Measurements from ENCODE around the gene SYNDIG1. TPM values are rescaled to one million over a fixed set of nuclear protein-coding genes. Genes with fewer than 3 reads are reported as not detected.

SYNDIG1 gene
- total RNA-seq, 1 donor from 2014 or later, result 13.7 TPM

GRCh38 chr20:24443436-24443835 lies 26.0 kb upstream of the SYNDIG1 start:
- Histone ChIP-seq H3K4me1 (no peaks in the 10 kb centered on the region), H3K9me3 (no peaks in the 10 kb centered on the region), H3K27me3 (no peaks in the 10 kb centered on the region), H3K36me3 (no peaks in the 10 kb centered on the region), H3K4me3 (no peak overlapping the region), H3K27ac (no peak overlapping the region)
- TF ChIP-seq, protein P1, sequence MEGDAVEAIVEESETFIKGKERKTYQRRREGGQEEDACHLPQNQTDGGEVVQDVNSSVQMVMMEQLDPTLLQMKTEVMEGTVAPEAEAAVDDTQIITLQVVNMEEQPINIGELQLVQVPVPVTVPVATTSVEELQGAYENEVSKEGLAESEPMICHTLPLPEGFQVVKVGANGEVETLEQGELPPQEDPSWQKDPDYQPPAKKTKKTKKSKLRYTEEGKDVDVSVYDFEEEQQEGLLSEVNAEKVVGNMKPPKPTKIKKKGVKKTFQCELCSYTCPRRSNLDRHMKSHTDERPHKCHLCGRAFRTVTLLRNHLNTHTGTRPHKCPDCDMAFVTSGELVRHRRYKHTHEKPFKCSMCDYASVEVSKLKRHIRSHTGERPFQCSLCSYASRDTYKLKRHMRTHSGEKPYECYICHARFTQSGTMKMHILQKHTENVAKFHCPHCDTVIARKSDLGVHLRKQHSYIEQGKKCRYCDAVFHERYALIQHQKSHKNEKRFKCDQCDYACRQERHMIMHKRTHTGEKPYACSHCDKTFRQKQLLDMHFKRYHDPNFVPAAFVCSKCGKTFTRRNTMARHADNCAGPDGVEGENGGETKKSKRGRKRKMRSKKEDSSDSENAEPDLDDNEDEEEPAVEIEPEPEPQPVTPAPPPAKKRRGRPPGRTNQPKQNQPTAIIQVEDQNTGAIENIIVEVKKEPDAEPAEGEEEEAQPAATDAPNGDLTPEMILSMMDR (IDR thresholded peaks at IDR 0.05), result no peak
- peak in 1 of 2 donors; percentile 30 for DNase-seq (ENCODE audit: low spot score in 2 of 2)
- intact Hi-C loops (cut with DNase I), result no loop called here

DNA sequence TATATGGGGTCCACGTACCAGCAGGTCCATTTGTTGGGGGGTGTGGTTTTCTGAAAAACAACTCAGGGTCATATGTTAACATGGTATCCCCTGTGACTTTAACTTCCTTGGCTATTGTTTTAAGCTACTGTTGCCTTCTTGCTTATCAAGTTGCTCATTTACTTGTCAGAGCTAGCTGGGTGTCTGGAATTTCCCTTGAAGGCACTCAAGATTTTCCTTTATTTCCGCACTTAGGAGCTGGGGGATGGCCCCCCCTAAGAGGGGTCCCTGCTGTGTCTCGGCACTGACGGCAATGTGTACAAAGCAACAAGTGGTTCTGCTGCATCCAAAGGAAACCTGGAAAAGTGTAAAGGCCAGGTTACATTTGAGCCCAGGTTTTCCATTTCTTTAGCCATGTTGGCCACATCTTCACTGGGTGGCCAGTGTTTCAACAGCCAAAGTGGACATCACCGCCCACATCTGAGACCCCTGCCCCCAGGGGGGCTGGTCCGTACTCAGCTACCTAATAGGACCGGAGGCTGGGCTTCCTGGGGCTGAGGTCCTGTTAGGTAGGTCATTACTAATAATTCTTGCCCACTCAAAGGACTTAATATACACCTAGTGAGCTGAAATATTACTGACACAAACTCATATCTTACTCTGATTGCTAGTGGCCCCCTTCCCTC lies 24.8 kb upstream of the SYNDIG1 start:
- intact Hi-C loops (cut with DNase I), result no loop called here
- Histone ChIP-seq H3K9me3 (no peaks in the 10 kb centered on the region), H3K4me3 (no peak overlapping the region), H3K27me3 (no peaks in the 10 kb centered on the region), H3K4me1 (no peaks in the 10 kb centered on the region), H3K36me3 (no peaks in the 10 kb centered on the region), H3K27ac (no peak overlapping the region)
- DNase-seq (ENCODE audit: low spot score in 2 of 2), result peak in 1 of 2 donors; percentile 50
- TF ChIP-seq, protein P1 (IDR thresholded peaks at IDR 0.05), result no peak

DNA sequence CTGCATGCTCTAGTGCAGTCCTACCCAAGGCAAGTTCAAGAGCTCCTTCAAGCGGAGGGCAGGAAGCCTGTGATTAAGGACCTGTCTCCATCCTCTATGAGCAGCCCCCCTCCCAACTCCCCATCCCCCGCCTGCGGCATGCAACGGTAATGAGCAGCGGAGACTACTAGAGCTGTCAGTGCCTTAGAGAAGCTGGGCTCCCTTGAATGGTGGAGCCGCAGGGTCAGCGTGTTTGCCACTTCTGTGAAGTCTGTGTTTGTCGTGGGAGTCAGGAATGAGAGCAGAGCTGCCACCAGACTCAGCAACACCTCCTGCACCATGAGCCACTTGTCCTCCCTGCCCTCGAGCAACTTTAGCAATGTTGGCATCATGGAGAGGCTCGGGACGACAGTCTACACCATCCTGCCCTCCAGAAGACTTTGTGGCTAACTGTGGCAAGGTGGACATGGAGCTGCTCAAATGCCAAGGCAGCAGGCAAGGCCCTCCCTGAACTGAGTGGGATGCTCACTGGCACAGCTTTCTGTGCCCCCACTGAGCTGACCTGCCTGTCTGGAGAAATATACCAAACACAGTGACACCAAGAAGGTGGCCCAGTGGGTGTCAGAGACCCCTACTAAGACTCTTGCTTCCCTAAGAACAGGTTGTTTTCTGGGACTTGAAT lies 23.8 kb upstream of the SYNDIG1 start:
- no peaks in the 10 kb centered on the region for H3K4me1 ChIP-seq
- peak in 1 of 2 donors; percentile 40 for DNase-seq (ENCODE audit: low spot score in 2 of 2)
- intact Hi-C loops (cut with DNase I), result no loop called here
- no peaks in the 10 kb centered on the region for H3K9me3 ChIP-seq
- TF ChIP-seq, protein P1 (IDR thresholded peaks at IDR 0.05), result no peak
- no peak overlapping the region for H3K27ac ChIP-seq
- H3K27me3 ChIP-seq, result no peaks in the 10 kb centered on the region
- no peaks in the 10 kb centered on the region for H3K36me3 ChIP-seq
- no peak overlapping the region for H3K4me3 ChIP-seq

- Histone ChIP-seq H3K4me3 (no peak overlapping the region), H3K36me3 (no peaks in the 10 kb centered on the region), H3K27me3 (no peaks in the 10 kb centered on the region), H3K4me1 (no peaks in the 10 kb centered on the region), H3K27ac (no peak overlapping the region), H3K9me3 (no peaks in the 10 kb centered on the region)
- intact Hi-C loops (cut with DNase I), result no loop called here
- TF ChIP-seq, protein P1 (IDR thresholded peaks at IDR 0.05), result no peak
- DNase-seq (ENCODE audit: low spot score in 2 of 2), result peak in 1 of 2 donors; percentile 38
Measured at GRCh38 chr20:24446811-24447210, 22.6 kb upstream of the SYNDIG1 start.

GRCh38 chr20:24448170-24448569 lies 21.3 kb upstream of the SYNDIG1 start:
- Histone ChIP-seq H3K9me3 (no peaks in the 10 kb centered on the region), H3K27me3 (no peaks in the 10 kb centered on the region), H3K36me3 (no peaks in the 10 kb centered on the region), H3K4me1 (no peaks in the 10 kb centered on the region), H3K27ac (no peak overlapping the region), H3K4me3 (no peak overlapping the region)
- intact Hi-C loops (cut with DNase I), result no loop called here
- TF ChIP-seq, protein P1 (IDR thresholded peaks at IDR 0.05), result no peak
- peak in 1 of 2 donors; percentile 12 for DNase-seq (ENCODE audit: low spot score in 2 of 2)

Measured in ascending aorta (tissue), 2 donors.